Mucosa of descending colon (tissue), 3 donors: ENCODE data around the gene SPTBN1. TPM values are rescaled to one million over a fixed set of nuclear protein-coding genes. Genes with fewer than 3 reads are reported as not detected.

Experiments used
- ATAC-seq: fragments of 200-7000 bp; cut with Tn5 transposase; one replicate; pipeline ENCODE4 v1.9.1; 2020; ENCODE audit warnings: mild to moderate bottlenecking, moderate library complexity
- DNase-seq, 3 donors: peaks; one replicate each; pipeline ENCODE4 v3.0.0-alpha.2; 2020
- H3K36me3 ChIP-seq: fragments of 200-600 bp; one replicate; pipeline ENCODE4 v1.8.0; 2021; ENCODE audit warnings: low read depth, mild to moderate bottlenecking
- H3K4me1 ChIP-seq: fragments of 200-600 bp; one replicate; pipeline ENCODE4 v1.8.0; 2021; ENCODE audit warnings: low read depth, mild to moderate bottlenecking
- H3K4me3 ChIP-seq: fragments of 200-600 bp; one replicate; pipeline ENCODE4 v1.8.0; 2021; ENCODE audit warnings: mild to moderate bottlenecking
- H3K9me3 ChIP-seq: fragments of 200-600 bp; one replicate; pipeline ENCODE4 v1.8.0; 2021; ENCODE audit warnings: mild to moderate bottlenecking
- CTCF ChIP-seq: fragments of 200-600 bp; IDR thresholded peaks from one replicate; pipeline ENCODE4 v1.8.0; 2022; ENCODE audit warnings: antibody characterized with exemption, mild to moderate bottlenecking
- intact Hi-C, 2 donors: fragments of 100-400 bp; cut with DNase I in 1 of 2; cut with micrococcal nuclease in 1 of 2; formaldehyde crosslinking; loops; one replicate each; pipeline versions ENCODE4 v1.11.0 to v1.11.1; 2022; cut with DNase I, micrococcal nuclease
- total RNA-seq, 3 donors: library from RNA; stranded (reverse); fragmentation: NEBNext Ultra II Directional in 2 of 3; extraction: Animal tissue kit (Norgen Biotek cat#: 25700) in 2 of 3; gene quantifications; one replicate each; pipeline versions ENCODE4 v1.2.1 to v1.2.4, GENCODE V29; 2021 to 2023
- donor health status: DM: no; HTN: no; CAD: no; lungs with moderate emphysema.
- donor health status: DM: no; HTN: no; CAD: no.
- donor health status: DM: no; HTN: yes; CAD: no.

Gene SPTBN1
- total RNA-seq, 3 donors from 2014 or later = 237 to 396 (median 392) TPM

GRCh38 chr2:54559593-54560145 lies 103.5 kb downstream of the SPTBN1 start:
- no peaks in the 10 kb centered on the region for H3K36me3 ChIP-seq
- intact Hi-C loops = no loop called here
- H3K9me3 ChIP-seq = no peaks in the 10 kb centered on the region
- peak overlapping the region; percentile 57 for H3K4me3 ChIP-seq
- H3K4me1 ChIP-seq = peaks cover 28% of the 10 kb centered on the region
- DNase-seq = no peak
- TF ChIP-seq CTCF = no peak
- peak; percentile 8 for ATAC-seq

DNA sequence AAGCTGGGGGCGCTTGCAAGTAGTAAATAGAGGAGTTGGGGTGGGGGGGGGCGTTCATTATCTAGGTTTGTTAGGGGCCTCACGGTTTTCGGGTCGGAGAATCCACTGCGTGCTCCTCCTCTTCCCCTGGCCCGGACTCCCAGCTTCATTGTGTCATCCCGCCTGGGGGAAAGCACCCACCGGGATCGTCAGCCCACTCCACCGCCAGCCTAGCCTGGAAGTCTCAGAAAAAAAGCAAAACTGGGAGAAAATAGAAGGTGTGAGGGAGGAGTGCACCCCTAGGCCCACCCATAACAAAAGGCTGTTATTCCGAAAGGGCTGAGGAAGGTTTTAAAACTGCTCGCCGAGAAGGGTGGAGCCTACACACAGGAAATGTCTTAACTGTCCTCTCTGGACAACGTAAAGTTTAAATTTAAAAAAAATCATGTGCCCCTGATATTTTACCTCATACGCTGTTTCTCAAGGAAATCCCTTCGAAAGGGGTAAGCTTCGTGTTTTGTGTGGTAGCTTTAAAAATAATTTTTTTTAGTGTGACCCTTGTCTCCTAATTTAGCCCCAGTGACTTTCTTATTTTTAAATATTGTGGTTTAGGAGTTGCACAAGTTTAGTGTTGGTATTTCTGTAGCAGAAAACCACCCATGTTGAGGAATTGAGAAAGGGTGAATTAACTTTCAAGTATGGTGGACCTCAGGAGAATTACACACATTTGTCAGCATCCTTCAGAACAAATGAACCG lies 104.2 kb downstream of the SPTBN1 start:
- DNase-seq (peak; percentile 61 to 71 (median 70)), ATAC-seq (peak; percentile 36)
- Histone ChIP-seq H3K36me3 (no peaks in the 10 kb centered on the region), H3K4me1 (peaks cover 23% of the 10 kb centered on the region), H3K4me3 (peak overlapping the region; percentile 57), H3K9me3 (no peaks in the 10 kb centered on the region)
- intact Hi-C loops = no loop called here
- no peak for TF ChIP-seq CTCF

GRCh38 chr2:54561010-54561409 lies 104.9 kb downstream of the SPTBN1 start:
- no peak for DNase-seq
- intact Hi-C loops = no loop called here

GRCh38 chr2:54564439-54564838 lies 108.3 kb downstream of the SPTBN1 start:
- peaks cover 42% of the 10 kb centered on the region for H3K4me1 ChIP-seq
- no peak for DNase-seq
- no peaks in the 10 kb centered on the region for H3K36me3 ChIP-seq
- intact Hi-C loops = no loop called here
- ATAC-seq = no peak
- no peak overlapping the region for H3K4me3 ChIP-seq
- no peaks in the 10 kb centered on the region for H3K9me3 ChIP-seq
- TF ChIP-seq CTCF = no peak

More at GRCh38 chr2:54561010-54561409, 104.9 kb downstream of the SPTBN1 start:
- H3K4me3 ChIP-seq = peak overlapping the region; percentile 57
- no peaks in the 10 kb centered on the region for H3K36me3 ChIP-seq
- no peak for TF ChIP-seq CTCF
- peaks cover 22% of the 10 kb centered on the region for H3K4me1 ChIP-seq
- H3K9me3 ChIP-seq = no peaks in the 10 kb centered on the region
- ATAC-seq = no peak

- TF ChIP-seq CTCF = no peak
- intact Hi-C loops = no loop called here
- H3K4me3 ChIP-seq = no peak overlapping the region
- H3K36me3 ChIP-seq = no peaks in the 10 kb centered on the region
- H3K9me3 ChIP-seq = no peaks in the 10 kb centered on the region
- peaks cover 51% of the 10 kb centered on the region for H3K4me1 ChIP-seq
- no peak for ATAC-seq
- DNase-seq = no peak
Observed at GRCh38 chr2:54565551-54565950, 109.4 kb downstream of the SPTBN1 start.
